Stomach (tissue), 9 donors: Measurements from ENCODE around the gene CEBPZ. TPM values are rescaled to one million over a fixed set of nuclear protein-coding genes. Genes with fewer than 3 reads are reported as not detected.

Source experiments
- DNase-seq, 2 donors: peaks; one replicate each; pipeline versions ENCODE4 v3.0.0 to v3.0.0-alpha.2; 2013 to 2019
- H3K27ac ChIP-seq, 5 donors: fragments of 200-600 bp in 4 of 5; sonication (generic) in 4 of 5; one replicate each; pipeline ENCODE4 v1.5.1; 2013 to 2019; ENCODE audit warnings: mild to moderate bottlenecking in 1 of 5, moderate library complexity in 1 of 5
- H3K27me3 ChIP-seq, 3 donors: fragments of 200-600 bp; sonication (generic); one replicate each; pipeline ENCODE4 v1.5.1; 2017 to 2019; ENCODE audit warnings: mixed run types in 1 of 3
- H3K36me3 ChIP-seq, 4 donors: fragments of 200-600 bp; sonication (generic); 1 replicate in 3 of 4; 2 replicates in 1 of 4; pipeline ENCODE4 v1.5.1; 2016 to 2019
- H3K4me1 ChIP-seq, 4 donors: fragments of 200-600 bp; sonication (generic); one replicate each; pipeline ENCODE4 v1.5.1; 2016 to 2019
- H3K4me3 ChIP-seq, 4 donors: fragments of 200-600 bp; sonication (generic) in 3 of 4; one replicate each; pipeline ENCODE4 v1.5.1; 2016 to 2019; ENCODE audit warnings: mild to moderate bottlenecking in 1 of 4
- H3K9me3 ChIP-seq, 4 donors: fragments of 200-600 bp; sonication (generic); one replicate each; pipeline ENCODE4 v1.5.1; 2016 to 2019
- CTCF ChIP-seq, 7 experiments: fragments of 450-650 bp in 4 of 7; fragments of 200-600 bp in 3 of 7; sonication (generic) in 3 of 7; IDR thresholded peaks; one replicate each; pipeline ENCODE4 v1.5.1; 2016 to 2019; ENCODE audit warnings: antibody characterized with exemption in 7 of 7, control low read depth in 2 of 7, mild to moderate bottlenecking in 1 of 7
- EP300 ChIP-seq: sonication (generic); formaldehyde crosslinking; IDR thresholded peaks from one replicate; pipeline ENCODE4 v1.6.1; 2017; ENCODE audit warnings: antibody characterized with exemption
- POLR2A ChIP-seq, 4 donors: fragments of 450-650 bp; IDR thresholded peaks; one replicate each; pipeline ENCODE4 v1.6.1; 2016; ENCODE audit warnings: antibody characterized with exemption in 4 of 4, control low read depth in 2 of 4, mild to moderate bottlenecking in 1 of 4, moderate library complexity in 1 of 4
- POLR2AphosphoS5 ChIP-seq, 3 donors: sonication (generic); formaldehyde crosslinking; IDR thresholded peaks; one replicate each; pipeline ENCODE4 v1.6.1; 2016; ENCODE audit warnings: antibody characterized with exemption in 3 of 3
- WGBS, 5 donors: extraction: QIAGEN DNeasy Blood & Tissue Kit in 3 of 5; methylation state at CpG; one replicate each; pipeline versions ENCODE4 v1.1.5 to v1.1.7; 2013 to 2018; 5-methylcytosine and 5-hydroxymethylcytosine counted together
- intact Hi-C: fragments of 100-400 bp; cut with DNase I; formaldehyde crosslinking; loops from one replicate; pipeline ENCODE4 v1.15.1; 2023; ENCODE audit warnings: low total_unique reads
- polyA plus RNA-seq, 3 donors: library from polyadenylated mRNA; stranded (reverse); fragments of 200-250 nt; gene quantifications; one replicate each; pipeline ENCODE4 v1.2.3, GENCODE V29; 2013
- total RNA-seq, 5 donors: library from RNA; depleted of rRNA; stranded (reverse); fragments of >200 nt; gene quantifications; one replicate each; pipeline versions ENCODE4 v1.1.0 to v1.2.3, GENCODE V29; 2014 to 2016
- donor health status: healthy with polysubstance abuse.
- donor health status: Bipolar disorder and iron deficiency.
- donor health status: healthy.

Gene CEBPZ
- total and polyA plus RNA-seq, 8 donors = 18.7 to 59.4 (median 48.2) TPM

GRCh38 chr2:37243435-37243834, 12.0 kb upstream of the CEBPZ start:
- Histone ChIP-seq H3K9me3 (no peaks in the 10 kb centered on the region), H3K36me3 (peaks cover 22 to 94% (median 93%) of the 10 kb centered on the region in 4 donors), H3K4me3 (no peak overlapping the region), H3K27ac (no peak overlapping the region), H3K4me1 (no peaks in the 10 kb centered on the region), H3K27me3 (no peaks in the 10 kb centered on the region)
- intact Hi-C loops = no loop called here
- DNase-seq = no peak
- 90 to 96% (median 92%) methylated on average over 4 of the region's 4 CpGs for WGBS, 5 donors
- no peak for TF ChIP-seq POLR2AphosphoS5 (IDR thresholded peaks at IDR 0.05)
- TF ChIP-seq POLR2A (IDR thresholded peaks at IDR 0.05) = no peak
- no peak for TF ChIP-seq CTCF (IDR thresholded peaks at IDR 0.05)
- no peak for TF ChIP-seq EP300

- peak in 1 of 2 donors; percentile 24 for DNase-seq
- H3K27ac ChIP-seq = peak overlapping the region in 4 of 5 donors; percentile 95 to 97 (median 97)
- intact Hi-C loops = no loop called here
Measured at GRCh38 chr2:37232131-37232933, 936 bp upstream of the CEBPZ start.

GRCh38 chr2:37230581-37230980, 815 bp downstream of the CEBPZ start:
- H3K4me1 ChIP-seq = peaks cover 23 to 67% (median 46%) of the 10 kb centered on the region in 4 donors
- H3K9me3 ChIP-seq = no peaks in the 10 kb centered on the region
- no peak for TF ChIP-seq CTCF (IDR thresholded peaks at IDR 0.05)
- TF ChIP-seq EP300 = no peak
- TF ChIP-seq POLR2AphosphoS5 (IDR thresholded peaks at IDR 0.05) = no peak
- TF ChIP-seq POLR2A (IDR thresholded peaks at IDR 0.05) = no peak
- peaks cover 10 to 27% (median 24%) of the 10 kb centered on the region in 4 donors for H3K36me3 ChIP-seq
- WGBS, 5 donors = 0 to 2% (median 1%) methylated on average over 8 of the region's 8 CpGs
- peak in 1 of 2 donors; percentile 33 for DNase-seq
- intact Hi-C loops = no loop called here
- H3K27me3 ChIP-seq = no peaks in the 10 kb centered on the region
- H3K4me3 ChIP-seq = peak overlapping the region; percentile 76 to 85 (median 81)
- peak overlapping the region in 4 of 5 donors; percentile 95 to 97 (median 97) for H3K27ac ChIP-seq

More at GRCh38 chr2:37232131-37232933, 936 bp upstream of the CEBPZ start:
- no peaks in the 10 kb centered on the region for H3K27me3 ChIP-seq
- H3K4me1 ChIP-seq = peaks cover 23 to 55% (median 39%) of the 10 kb centered on the region in 4 donors
- peaks cover 10 to 30% (median 23%) of the 10 kb centered on the region in 4 donors for H3K36me3 ChIP-seq
- no peaks in the 10 kb centered on the region for H3K9me3 ChIP-seq
- peak overlapping the region; percentile 76 to 85 (median 81) for H3K4me3 ChIP-seq
- TF ChIP-seq CTCF (IDR thresholded peaks at IDR 0.05) (no peak), POLR2AphosphoS5 (IDR thresholded peaks at IDR 0.05) (no peak), POLR2A (IDR thresholded peaks at IDR 0.05) (no peak), EP300 (no peak)
- 12 to 17% (median 13%) methylated on average over 18 of the region's 18 CpGs for WGBS, 5 donors

- no peak overlapping the region for H3K27ac ChIP-seq
- H3K36me3 ChIP-seq = peaks cover 10 to 27% (median 25%) of the 10 kb centered on the region in 4 donors
- intact Hi-C loops = no loop called here
- no peaks in the 10 kb centered on the region for H3K9me3 ChIP-seq
- no peak overlapping the region for H3K4me3 ChIP-seq
- H3K4me1 ChIP-seq = peaks cover 23 to 69% (median 46%) of the 10 kb centered on the region in 4 donors
- WGBS, 5 donors = 91 to 96% (median 95%) methylated on average over 3 of the region's 3 CpGs
- no peak for DNase-seq
- no peak for TF ChIP-seq EP300
- TF ChIP-seq CTCF (IDR thresholded peaks at IDR 0.05) = no peak
- TF ChIP-seq POLR2A (IDR thresholded peaks at IDR 0.05) = no peak
- TF ChIP-seq POLR2AphosphoS5 (IDR thresholded peaks at IDR 0.05) = no peak
- no peaks in the 10 kb centered on the region for H3K27me3 ChIP-seq
Measured at GRCh38 chr2:37228788-37229187, 2.6 kb downstream of the CEBPZ start.
